Measurements from ENCODE around the gene ZFPL1. TPM values are rescaled to one million over a fixed set of nuclear protein-coding genes. Genes with fewer than 3 reads are reported as not detected.

ZFPL1 gene
- total and polyA plus RNA-seq, 10 of the 15 experiments (the other 5 are each of a cell fraction or from before 2014, with no cell fraction given), result 2.2 to 37.8 (median 27.0) TPM

GRCh38 chr11:65078151-65078550, 5.9 kb upstream of the ZFPL1 start:
- ChIA-PET RAD21 (ENCODE audit: unreplicated experiment) (interaction anchor here (0.8 to 3.0 kb wide), 4 partner anchors 16 to 65 kb away, joined by 3 to 8 read pairs (median 4); partner anchors contain the start of genes ARL2 and SAC3D1), SMC1A (ENCODE audit: uncharacterized antibody, unreplicated experiment) (interaction anchor here (0.7 to 2.3 kb wide), 5 partner anchors 9 to 64 kb away, joined by 3 to 9 read pairs (median 3); partner anchors contain the start of genes ARL2 and SAC3D1), POLR2A (interaction anchor here (0.9 to 2.2 kb wide), 6 partner anchors 9 to 57 kb away, joined by 3 to 7 read pairs (median 4); no protein-coding TSS in a partner anchor), CTCF (interaction anchor here (0.6 to 1.4 kb wide), 13 partner anchors 10 to 197 kb away, joined by 3 to 9 read pairs (median 3); partner anchors contain the start of gene ARL2)
- Histone ChIP-seq H3K9me3 (replicated peaks; ENCODE audit: control insufficient read depth, insufficient read depth, low read length) (no peaks in the 10 kb centered on the region), H3K9ac (ENCODE audit: control insufficient read depth, insufficient read depth, low read length) (peak overlapping the region; percentile 27), H4K20me1 (ENCODE audit: control insufficient read depth, insufficient read depth) (no peaks in the 10 kb centered on the region), H3K79me2 (ENCODE audit: control insufficient read depth, insufficient read depth, low read length) (peaks cover 49% of the 10 kb centered on the region), H3K36me3 (ENCODE audit: control insufficient read depth in 2 of 2, insufficient read depth in 2 of 2, low read length in 1 of 2) (peaks cover 5 to 13% of the 10 kb centered on the region in 2 experiments; a peak in 3 of 4 replicates), H3K4me3 (peak overlapping the region; percentile 59), H3K4me2 (ENCODE audit: control insufficient read depth, insufficient read depth) (peak overlapping the region; percentile 67), H3K27me3 (replicated peaks in 1 of 2; ENCODE audit: control insufficient read depth in 2 of 2, insufficient read depth in 2 of 2, low read length in 1 of 2) (no peaks in the 10 kb centered on the region), H3K27ac (ENCODE audit: control insufficient read depth, insufficient read depth) (peak overlapping the region; percentile 66), H3K4me1 (ENCODE audit: control insufficient read depth, insufficient read depth, low read length) (peaks cover 31% of the 10 kb centered on the region), H2AFZ (ENCODE audit: control insufficient read depth, low read depth, low read length) (peak overlapping the region; percentile 65)
- TSS peak; percentile 1 for BruUV-seq (replicated peaks)
- FAIRE-seq, result no peak
- ATAC-seq, result peak; percentile 90
- DNase-seq (ENCODE audit: low read depth, low spot score), result no peak
- in situ Hi-C loops (cut with MboI), result no loop called here
- WGBS (ENCODE audit: insufficient coverage, insufficient replicate concordance, low lambda C conversion rate, missing lambda C conversion rate), result 49% methylated on average over 3 of the region's 3 CpGs
- intact Hi-C loops (cut with micrococcal nuclease; ENCODE audit: unreplicated experiment), result loop anchor here (1.0 to 5.0 kb wide), 3 partner anchors 36 to 64 kb away; partner anchors contain the start of genes ARL2, SAC3D1 and SNX15
- TF ChIP-seq SIN3A (IDR thresholded peaks at IDR 0.05; ENCODE audit: low read depth, low read length) (no peak), CBX5 (IDR thresholded peaks at IDR 0.05; ENCODE audit: low read depth) (no peak), RB1 (IDR thresholded peaks at IDR 0.05; ENCODE audit: borderline replicate concordance) (0 out of 2 replicates have a peak, but pooled peaks have one; percentile 18), TARDBP (IDR thresholded peaks at IDR 0.05; ENCODE audit: borderline replicate concordance) (no peak), PAX8 (IDR thresholded peaks at IDR 0.05) (no peak), RBBP5 (conservative IDR thresholded peaks at IDR 0.05) (no peak), YY1 (IDR thresholded peaks at IDR 0.05; ENCODE audit: low read depth, low read length) (peak; percentile 64), CTCF (IDR thresholded peaks at IDR 0.05 in 2 of 3, conservative IDR thresholded peaks at IDR 0.05 in 1 of 3; ENCODE audit: control insufficient read depth in 2 of 3, extremely low read depth in 1 of 3, insufficient read depth in 1 of 3, low read depth in 3 of 3, low read length in 3 of 3) (peak; percentile 83 to 91 (median 87)), SIX5 (IDR thresholded peaks at IDR 0.05; ENCODE audit: low read depth, low read length, severe bottlenecking) (no peak), RUNX3 (IDR thresholded peaks at IDR 0.05; ENCODE audit: low read length) (peak; percentile 53; the same call in 1 of the 2 replicates), WRNIP1 (IDR thresholded peaks at IDR 0.05; ENCODE audit: borderline replicate concordance, low read depth, low read length) (0 out of 2 replicates have a peak, but pooled peaks have one; percentile 57), JUNB (IDR thresholded peaks at IDR 0.05) (no peak), KDM1A (IDR thresholded peaks at IDR 0.05; ENCODE audit: borderline replicate concordance) (no peak), NBN (IDR thresholded peaks at IDR 0.05) (peak; percentile 56; the same call in 1 of the 2 replicates)
- TF ChIP-seq, protein P1, sequence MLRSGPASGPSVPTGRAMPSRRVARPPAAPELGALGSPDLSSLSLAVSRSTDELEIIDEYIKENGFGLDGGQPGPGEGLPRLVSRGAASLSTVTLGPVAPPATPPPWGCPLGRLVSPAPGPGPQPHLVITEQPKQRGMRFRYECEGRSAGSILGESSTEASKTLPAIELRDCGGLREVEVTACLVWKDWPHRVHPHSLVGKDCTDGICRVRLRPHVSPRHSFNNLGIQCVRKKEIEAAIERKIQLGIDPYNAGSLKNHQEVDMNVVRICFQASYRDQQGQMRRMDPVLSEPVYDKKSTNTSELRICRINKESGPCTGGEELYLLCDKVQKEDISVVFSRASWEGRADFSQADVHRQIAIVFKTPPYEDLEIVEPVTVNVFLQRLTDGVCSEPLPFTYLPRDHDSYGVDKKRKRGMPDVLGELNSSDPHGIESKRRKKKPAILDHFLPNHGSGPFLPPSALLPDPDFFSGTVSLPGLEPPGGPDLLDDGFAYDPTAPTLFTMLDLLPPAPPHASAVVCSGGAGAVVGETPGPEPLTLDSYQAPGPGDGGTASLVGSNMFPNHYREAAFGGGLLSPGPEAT (IDR thresholded peaks at IDR 0.05; ENCODE audit: low read depth), result 0 out of 2 replicates have a peak, but pooled peaks have one; percentile 16
- TF ChIP-seq, protein P2, sequence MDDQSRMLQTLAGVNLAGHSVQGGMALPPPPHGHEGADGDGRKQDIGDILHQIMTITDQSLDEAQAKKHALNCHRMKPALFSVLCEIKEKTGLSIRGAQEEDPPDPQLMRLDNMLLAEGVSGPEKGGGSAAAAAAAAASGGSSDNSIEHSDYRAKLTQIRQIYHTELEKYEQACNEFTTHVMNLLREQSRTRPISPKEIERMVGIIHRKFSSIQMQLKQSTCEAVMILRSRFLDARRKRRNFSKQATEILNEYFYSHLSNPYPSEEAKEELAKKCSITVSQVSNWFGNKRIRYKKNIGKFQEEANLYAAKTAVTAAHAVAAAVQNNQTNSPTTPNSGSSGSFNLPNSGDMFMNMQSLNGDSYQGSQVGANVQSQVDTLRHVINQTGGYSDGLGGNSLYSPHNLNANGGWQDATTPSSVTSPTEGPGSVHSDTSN (IDR thresholded peaks at IDR 0.05; ENCODE audit: insufficient replicate concordance, low read depth, low read length), result no peak
- TF ChIP-seq, protein P3, sequence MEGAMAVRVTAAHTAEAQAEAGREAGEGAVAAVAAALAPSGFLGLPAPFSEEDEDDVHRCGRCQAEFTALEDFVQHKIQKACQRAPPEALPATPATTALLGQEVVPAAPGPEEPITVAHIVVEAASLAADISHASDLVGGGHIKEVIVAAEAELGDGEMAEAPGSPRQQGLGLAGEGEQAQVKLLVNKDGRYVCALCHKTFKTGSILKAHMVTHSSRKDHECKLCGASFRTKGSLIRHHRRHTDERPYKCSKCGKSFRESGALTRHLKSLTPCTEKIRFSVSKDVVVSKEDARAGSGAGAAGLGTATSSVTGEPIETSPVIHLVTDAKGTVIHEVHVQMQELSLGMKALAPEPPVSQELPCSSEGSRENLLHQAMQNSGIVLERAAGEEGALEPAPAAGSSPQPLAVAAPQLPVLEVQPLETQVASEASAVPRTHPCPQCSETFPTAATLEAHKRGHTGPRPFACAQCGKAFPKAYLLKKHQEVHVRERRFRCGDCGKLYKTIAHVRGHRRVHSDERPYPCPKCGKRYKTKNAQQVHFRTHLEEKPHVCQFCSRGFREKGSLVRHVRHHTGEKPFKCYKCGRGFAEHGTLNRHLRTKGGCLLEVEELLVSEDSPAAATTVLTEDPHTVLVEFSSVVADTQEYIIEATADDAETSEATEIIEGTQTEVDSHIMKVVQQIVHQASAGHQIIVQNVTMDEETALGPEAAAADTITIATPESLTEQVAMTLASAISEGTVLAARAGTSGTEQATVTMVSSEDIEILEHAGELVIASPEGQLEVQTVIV (IDR thresholded peaks at IDR 0.05; ENCODE audit: borderline replicate concordance, partially characterized antibody), result no peak

Measured in GM12878 (cell line).